Spleen (tissue), 7 donors: ENCODE results near the gene KLF16.

ENCODE experiments used
- POLR2A ChIP-seq, 3 donors: fragments of 450-650 bp; IDR thresholded peaks; one replicate each; pipeline ENCODE4 v1.5.1; 2017; ENCODE audit warnings: antibody characterized with exemption in 3 of 3, mild to moderate bottlenecking in 1 of 3
- POLR2AphosphoS5 ChIP-seq, 3 donors: sonication (generic); formaldehyde crosslinking; IDR thresholded peaks; one replicate each; pipeline ENCODE4 v1.5.1; 2017; ENCODE audit warnings: antibody characterized with exemption in 3 of 3
- TF ChIP-seq, protein P1 (sequence below), 11 experiments: fragments of 200-600 bp in 7 of 11; fragments of 450-650 bp in 4 of 11; sonication (generic) in 4 of 11; IDR thresholded peaks in 8 of 11; conservative IDR thresholded peaks in 3 of 11; 1 replicate in 7 of 11; 2 replicates in 4 of 11; pipeline versions ENCODE4 v1.4.0 to v1.8.0; 2016 to 2021; ENCODE audit warnings: antibody characterized with exemption in 11 of 11, inconsistent platforms in 4 of 11, mild to moderate bottlenecking in 1 of 11
- donor health status: DM: no; HTN: no; CAD: no; lungs with moderate emphysema.
- donor health status: DM: no; HTN: no; CAD: no.
- donor health status: DM: no; HTN: no; CAD: no.

DNA sequence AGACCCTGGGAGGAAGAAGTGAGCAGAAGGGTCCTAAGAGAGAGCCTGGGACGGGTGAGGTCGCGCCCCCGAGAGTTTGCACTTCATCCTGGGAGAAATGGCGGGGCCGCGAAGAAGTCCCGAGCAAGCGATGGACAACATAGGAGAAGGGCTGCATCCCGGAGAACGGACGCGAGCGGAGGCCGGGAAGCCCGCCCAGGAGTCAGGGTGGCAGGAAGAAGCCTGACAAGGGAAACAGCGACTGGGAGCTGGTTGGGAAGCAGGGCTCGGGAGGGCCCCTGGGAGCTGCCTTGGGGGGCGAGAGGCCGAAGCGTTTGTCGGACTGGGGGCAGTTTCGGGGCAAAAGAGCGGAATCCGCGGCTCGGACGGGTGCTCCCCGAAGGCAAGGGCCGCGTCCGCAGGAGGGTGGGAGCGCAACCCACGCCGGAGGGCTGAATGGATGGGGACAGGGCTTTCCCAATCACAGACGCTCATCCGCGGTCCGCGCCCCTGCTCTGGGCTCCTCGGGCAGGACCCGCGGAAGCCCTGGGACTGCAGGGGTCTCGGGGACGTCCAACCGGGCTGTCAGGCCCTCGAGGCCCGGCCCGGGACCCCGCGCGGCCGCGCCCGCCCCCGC is 21.4 kb upstream of the KLF16 start:
- TF ChIP-seq, protein P1, sequence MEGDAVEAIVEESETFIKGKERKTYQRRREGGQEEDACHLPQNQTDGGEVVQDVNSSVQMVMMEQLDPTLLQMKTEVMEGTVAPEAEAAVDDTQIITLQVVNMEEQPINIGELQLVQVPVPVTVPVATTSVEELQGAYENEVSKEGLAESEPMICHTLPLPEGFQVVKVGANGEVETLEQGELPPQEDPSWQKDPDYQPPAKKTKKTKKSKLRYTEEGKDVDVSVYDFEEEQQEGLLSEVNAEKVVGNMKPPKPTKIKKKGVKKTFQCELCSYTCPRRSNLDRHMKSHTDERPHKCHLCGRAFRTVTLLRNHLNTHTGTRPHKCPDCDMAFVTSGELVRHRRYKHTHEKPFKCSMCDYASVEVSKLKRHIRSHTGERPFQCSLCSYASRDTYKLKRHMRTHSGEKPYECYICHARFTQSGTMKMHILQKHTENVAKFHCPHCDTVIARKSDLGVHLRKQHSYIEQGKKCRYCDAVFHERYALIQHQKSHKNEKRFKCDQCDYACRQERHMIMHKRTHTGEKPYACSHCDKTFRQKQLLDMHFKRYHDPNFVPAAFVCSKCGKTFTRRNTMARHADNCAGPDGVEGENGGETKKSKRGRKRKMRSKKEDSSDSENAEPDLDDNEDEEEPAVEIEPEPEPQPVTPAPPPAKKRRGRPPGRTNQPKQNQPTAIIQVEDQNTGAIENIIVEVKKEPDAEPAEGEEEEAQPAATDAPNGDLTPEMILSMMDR (IDR thresholded peaks at IDR 0.05 in 8 of 11, conservative IDR thresholded peaks at IDR 0.05 in 3 of 11): no peak
- TF ChIP-seq POLR2A (IDR thresholded peaks at IDR 0.05) (no peak), POLR2AphosphoS5 (IDR thresholded peaks at IDR 0.05) (peak in 1 of 3 donors; percentile 12)
